ENCODE data around the gene UBE2E1.

The UBE2E1 gene

GRCh38 chr3:23920151-23920655 is 114.4 kb downstream of the UBE2E1 start:
- no peak for DNase-seq

DNA sequence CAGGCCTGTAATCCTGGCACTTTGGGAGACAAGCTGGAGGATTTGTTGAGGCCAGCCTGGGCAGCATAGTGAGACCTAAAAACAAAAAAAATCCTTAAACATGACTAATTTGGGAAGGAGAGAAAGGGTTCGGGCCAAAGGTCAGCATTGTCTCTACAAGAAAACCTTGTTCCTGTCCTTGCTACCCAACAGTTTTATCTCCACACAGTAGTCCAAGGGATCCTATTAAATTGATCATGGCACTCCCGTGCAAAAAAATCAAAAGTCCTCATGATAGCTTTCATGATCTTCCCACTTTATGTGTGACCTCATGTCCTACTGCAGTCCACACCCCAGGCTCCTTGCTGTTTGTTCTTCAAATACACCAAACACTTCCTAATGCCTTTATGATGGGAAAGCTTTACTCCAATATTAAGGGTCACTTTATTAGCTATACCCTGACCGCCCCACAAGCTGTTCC is 115.3 kb downstream of the UBE2E1 start:
- DNase-seq = no peak

GRCh38 chr3:23923786-23924185 is 118.0 kb downstream of the UBE2E1 start:
- DNase-seq = no peak

- no peak for DNase-seq
These were observed 120.5 kb downstream of the UBE2E1 start for GRCh38 chr3:23926246-23926645.

DNA sequence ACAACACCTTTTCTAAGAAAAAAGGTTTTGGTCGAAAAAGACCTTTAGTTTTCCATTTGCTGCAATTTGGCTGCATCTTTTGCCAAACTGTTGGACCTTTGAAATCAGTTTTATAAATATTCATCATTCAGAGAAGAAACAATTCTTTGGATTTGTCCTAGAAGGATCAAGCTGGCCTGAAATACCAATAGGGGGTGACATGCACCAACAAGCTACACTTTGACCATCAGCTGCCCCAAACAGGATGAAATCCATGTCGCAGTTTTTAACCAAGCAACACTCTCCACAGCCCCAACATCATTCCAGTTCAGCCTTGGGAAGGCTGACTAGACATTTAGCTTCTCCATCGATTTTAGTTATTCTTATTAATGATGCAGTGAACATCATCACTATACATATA is 121.0 kb downstream of the UBE2E1 start:
- DNase-seq = no peak

GRCh38 chr3:23928524-23928923 is 122.8 kb downstream of the UBE2E1 start:
- no peak for DNase-seq

DNA sequence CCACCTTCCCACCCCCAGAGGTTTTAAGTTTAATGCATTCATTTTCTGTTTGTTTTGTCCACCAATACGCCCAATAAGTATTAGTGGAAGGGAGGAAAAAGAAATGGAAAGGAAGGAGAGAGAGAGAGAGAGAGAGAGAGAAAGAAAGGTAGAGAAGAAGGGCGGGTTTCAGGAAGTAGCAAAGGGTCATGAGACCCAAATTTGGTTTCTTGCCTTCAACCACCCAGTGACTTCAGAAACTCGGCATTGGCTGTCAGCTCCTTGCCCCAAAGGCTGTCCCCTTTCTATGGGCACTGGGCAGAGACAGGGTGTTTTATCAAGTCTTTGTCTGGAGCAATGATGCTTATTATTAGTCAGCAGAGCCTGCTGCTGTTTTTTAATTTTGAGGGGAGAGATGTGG is 125.8 kb downstream of the UBE2E1 start:
- no peak for DNase-seq

GRCh38 chr3:23932571-23932970 is 126.8 kb downstream of the UBE2E1 start:
- no peak for DNase-seq

DNA sequence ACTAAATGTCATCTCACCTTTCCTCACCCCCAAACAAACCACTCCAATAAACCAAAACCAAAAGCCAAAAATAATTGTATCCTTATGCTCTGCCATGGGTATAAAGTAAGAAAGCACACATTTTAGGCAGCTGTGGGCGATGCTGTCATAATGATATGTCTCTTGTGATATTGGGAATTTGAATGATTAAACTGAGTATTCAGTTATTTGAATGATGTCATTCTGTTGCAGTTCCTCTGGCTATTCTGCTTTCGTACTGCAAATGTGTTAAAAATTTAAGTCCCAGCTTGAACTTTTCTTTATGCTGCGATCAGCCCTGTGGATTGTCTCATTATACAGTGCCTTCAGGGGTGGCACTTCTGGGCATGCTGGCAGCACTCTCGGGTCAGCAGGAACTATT is 128.5 kb downstream of the UBE2E1 start:
- DNase-seq = no peak

GRCh38 chr3:23937296-23937695 is 131.5 kb downstream of the UBE2E1 start:
- no peak for DNase-seq

DNA sequence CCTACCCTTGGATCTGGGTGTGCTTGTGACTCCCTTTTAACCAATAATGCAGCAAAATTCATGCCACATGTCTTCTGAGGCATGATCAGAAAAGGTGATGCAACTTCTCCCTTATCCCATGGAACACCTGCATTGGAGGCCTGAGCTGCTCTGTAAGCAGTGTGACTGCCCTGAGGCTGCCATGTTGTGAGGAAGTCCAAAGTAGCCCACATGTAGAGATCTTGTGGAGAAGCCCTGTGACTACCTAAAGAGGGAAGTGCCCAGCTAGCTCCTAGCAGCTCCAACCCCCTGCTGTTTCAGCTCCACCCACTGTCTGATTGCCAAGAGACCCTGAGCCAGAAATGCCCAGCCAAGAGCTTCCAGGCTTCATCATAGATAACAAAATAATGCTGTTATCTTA is 132.9 kb downstream of the UBE2E1 start:
- no peak for DNase-seq

DNA sequence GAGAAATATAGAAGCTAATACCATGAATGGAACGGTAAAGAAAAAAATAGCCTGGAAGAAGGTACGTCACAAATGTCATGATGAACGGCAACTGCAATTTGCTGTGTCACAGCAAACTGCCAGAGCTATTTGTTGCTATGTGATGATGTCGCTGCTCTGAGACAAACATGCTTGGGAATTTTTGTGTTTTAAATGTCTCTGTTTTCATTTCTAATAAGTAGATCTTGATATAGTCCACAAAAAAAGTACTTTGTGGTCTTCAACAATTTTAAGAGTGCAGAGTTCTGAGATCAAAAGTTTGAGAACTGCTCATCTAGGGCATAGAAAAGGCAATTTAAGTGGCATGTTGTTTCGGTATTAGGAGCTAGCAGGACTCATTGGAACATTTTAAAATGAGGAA is 135.0 kb downstream of the UBE2E1 start:
- DNase-seq = no peak
